BJ (cell line): ENCODE data around the gene FPR2. TPM values are rescaled to one million over a fixed set of nuclear protein-coding genes. Genes with fewer than 3 reads are reported as not detected.

ENCODE experiments used
- CTCF ChIA-PET: fragments of 350-600 bp; formaldehyde crosslinking; extraction: SDS; loops from one replicate; lab custom pipeline; 2021; ENCODE audit warnings: antibody characterized with exemption, inconsistent platforms; lab: Yijun Ruan, JAX
- POLR2A ChIA-PET: fragments of 300-600 bp; sonication (Branson Sonifier 250); formaldehyde crosslinking; extraction: SDS; loops from one replicate; lab custom pipeline; 2021; ENCODE audit warnings: antibody characterized with exemption; lab: Charles Lee
- DNase-seq: peaks from one replicate; pipeline ENCODE4 v3.0.0-alpha.2; 2011; ENCODE audit warnings: low read depth
- H3K27me3 ChIP-seq: 2 replicates; pipeline ENCODE4 v1.6.0; 2011; ENCODE audit warnings: low read length; ENCODE audit not compliant: control insufficient read depth, insufficient read depth
- H3K36me3 ChIP-seq: 2 replicates; pipeline ENCODE4 v1.5.1; 2011; ENCODE audit warnings: low read length; ENCODE audit not compliant: control insufficient read depth, insufficient read depth
- H3K4me3 ChIP-seq: 2 replicates; pipeline ENCODE4 v1.5.1; 2011; ENCODE audit warnings: low read depth, mild to moderate bottlenecking, control low read depth, low read length
- polyA plus RNA-seq: library from polyadenylated mRNA; depleted of rRNA; stranded (reverse); fragments of >200 nt; gene quantifications from 2 replicates; pipeline ENCODE4 v1.2.3, GENCODE V29; 2011
- TF ChIP-seq, protein P1 (sequence below): IDR thresholded peaks from 2 replicates; pipeline ENCODE4 v1.5.1; 2011; ENCODE audit warnings: low read depth, mild to moderate bottlenecking, control low read depth, inconsistent platforms, low read length, moderate library complexity; ENCODE audit not compliant: insufficient read depth

The FPR2 gene
- polyA plus RNA-seq, 1 experiment: not detected

- H3K27me3 ChIP-seq: no peaks in the 10 kb centered on the region
- H3K36me3 ChIP-seq: no peaks in the 10 kb centered on the region
- POLR2A ChIA-PET: no interaction called here
- TF ChIP-seq, protein P1, sequence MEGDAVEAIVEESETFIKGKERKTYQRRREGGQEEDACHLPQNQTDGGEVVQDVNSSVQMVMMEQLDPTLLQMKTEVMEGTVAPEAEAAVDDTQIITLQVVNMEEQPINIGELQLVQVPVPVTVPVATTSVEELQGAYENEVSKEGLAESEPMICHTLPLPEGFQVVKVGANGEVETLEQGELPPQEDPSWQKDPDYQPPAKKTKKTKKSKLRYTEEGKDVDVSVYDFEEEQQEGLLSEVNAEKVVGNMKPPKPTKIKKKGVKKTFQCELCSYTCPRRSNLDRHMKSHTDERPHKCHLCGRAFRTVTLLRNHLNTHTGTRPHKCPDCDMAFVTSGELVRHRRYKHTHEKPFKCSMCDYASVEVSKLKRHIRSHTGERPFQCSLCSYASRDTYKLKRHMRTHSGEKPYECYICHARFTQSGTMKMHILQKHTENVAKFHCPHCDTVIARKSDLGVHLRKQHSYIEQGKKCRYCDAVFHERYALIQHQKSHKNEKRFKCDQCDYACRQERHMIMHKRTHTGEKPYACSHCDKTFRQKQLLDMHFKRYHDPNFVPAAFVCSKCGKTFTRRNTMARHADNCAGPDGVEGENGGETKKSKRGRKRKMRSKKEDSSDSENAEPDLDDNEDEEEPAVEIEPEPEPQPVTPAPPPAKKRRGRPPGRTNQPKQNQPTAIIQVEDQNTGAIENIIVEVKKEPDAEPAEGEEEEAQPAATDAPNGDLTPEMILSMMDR: no peak
- H3K4me3 ChIP-seq: no peak overlapping the region
- DNase-seq: no peak
- CTCF ChIA-PET: interaction anchor here (0.6 to 1.3 kb wide), 2 partner anchors 123 to 309 kb away, joined by 3 read pairs; no protein-coding TSS in a partner anchor
Measured at GRCh38 chr19:51780270-51780669, 19.3 kb downstream of the FPR2 start.

DNA sequence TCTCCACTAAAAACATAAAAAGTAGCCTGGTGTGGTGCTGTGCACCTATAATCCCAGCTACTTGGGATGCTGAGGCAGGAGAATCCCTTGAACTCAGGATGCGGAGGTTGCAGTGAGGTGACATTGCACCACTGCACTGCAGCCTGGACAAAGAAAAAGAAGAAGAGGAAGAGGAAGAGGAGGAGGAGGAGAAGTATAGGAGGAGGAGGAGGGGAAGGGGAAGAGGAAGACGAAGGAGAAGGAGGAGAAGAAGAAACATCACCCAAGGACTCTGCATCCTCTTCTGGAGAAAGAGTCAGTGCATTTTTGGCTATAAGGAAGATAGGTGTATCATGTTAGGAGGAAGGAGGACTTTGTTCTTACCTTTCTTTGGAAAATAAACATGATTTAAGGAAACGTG, 21.0 kb downstream of the FPR2 start:
- no peak for DNase-seq
- ChIA-PET POLR2A (no interaction called here), CTCF (interaction anchor here (0.6 kb wide), 1 partner anchor 358 kb away, joined by 3 read pairs; no protein-coding TSS in a partner anchor)
- TF ChIP-seq, protein P1: no peak
- no peak overlapping the region for H3K4me3 ChIP-seq
- no peaks in the 10 kb centered on the region for H3K36me3 ChIP-seq
- H3K27me3 ChIP-seq: no peaks in the 10 kb centered on the region

GRCh38 chr19:51783372-51783771, 22.4 kb downstream of the FPR2 start:
- CTCF ChIA-PET: no interaction called here
- TF ChIP-seq, protein P1: no peak
- DNase-seq: no peak
- Histone ChIP-seq H3K27me3 (no peaks in the 10 kb centered on the region), H3K36me3 (no peaks in the 10 kb centered on the region), H3K4me3 (no peak overlapping the region)
- POLR2A ChIA-PET: no interaction called here

- CTCF ChIA-PET: no interaction called here
- DNase-seq: no peak
- no peaks in the 10 kb centered on the region for H3K36me3 ChIP-seq
- TF ChIP-seq, protein P1: no peak
- H3K27me3 ChIP-seq: no peaks in the 10 kb centered on the region
- no peak overlapping the region for H3K4me3 ChIP-seq
- POLR2A ChIA-PET: no interaction called here
Measured at GRCh38 chr19:51784109-51784785, 23.3 kb downstream of the FPR2 start.

GRCh38 chr19:51784922-51785690, 24.1 kb downstream of the FPR2 start:
- no peak for DNase-seq
- ChIA-PET CTCF (no interaction called here), POLR2A (no interaction called here)
- no peaks in the 10 kb centered on the region for H3K27me3 ChIP-seq
- TF ChIP-seq, protein P1: no peak
- no peaks in the 10 kb centered on the region for H3K36me3 ChIP-seq
- H3K4me3 ChIP-seq: no peak overlapping the region
